KBM-7 (cell line): ENCODE results near the gene TRAF3.
"Not testable (repeated sequence)": the region's sequence is repeated elsewhere in the genome, so short reads cannot be mapped to it uniquely, and the experiment has no call there.

Source experiments
- DNase-seq: peaks from one replicate; pipeline ENCODE4 v3.0.0-alpha.2; 2015
- in situ Hi-C: fragments of 300-500 bp; cut with MboI; formaldehyde crosslinking; loops from 2 replicates; pipeline ENCODE4 v1.14.3; 2020; ENCODE audit warnings: low sequenced_read_pairs, low pct_unique_long_range_greater_than_20kb, mixed read lengths

TRAF3 gene

DNA sequence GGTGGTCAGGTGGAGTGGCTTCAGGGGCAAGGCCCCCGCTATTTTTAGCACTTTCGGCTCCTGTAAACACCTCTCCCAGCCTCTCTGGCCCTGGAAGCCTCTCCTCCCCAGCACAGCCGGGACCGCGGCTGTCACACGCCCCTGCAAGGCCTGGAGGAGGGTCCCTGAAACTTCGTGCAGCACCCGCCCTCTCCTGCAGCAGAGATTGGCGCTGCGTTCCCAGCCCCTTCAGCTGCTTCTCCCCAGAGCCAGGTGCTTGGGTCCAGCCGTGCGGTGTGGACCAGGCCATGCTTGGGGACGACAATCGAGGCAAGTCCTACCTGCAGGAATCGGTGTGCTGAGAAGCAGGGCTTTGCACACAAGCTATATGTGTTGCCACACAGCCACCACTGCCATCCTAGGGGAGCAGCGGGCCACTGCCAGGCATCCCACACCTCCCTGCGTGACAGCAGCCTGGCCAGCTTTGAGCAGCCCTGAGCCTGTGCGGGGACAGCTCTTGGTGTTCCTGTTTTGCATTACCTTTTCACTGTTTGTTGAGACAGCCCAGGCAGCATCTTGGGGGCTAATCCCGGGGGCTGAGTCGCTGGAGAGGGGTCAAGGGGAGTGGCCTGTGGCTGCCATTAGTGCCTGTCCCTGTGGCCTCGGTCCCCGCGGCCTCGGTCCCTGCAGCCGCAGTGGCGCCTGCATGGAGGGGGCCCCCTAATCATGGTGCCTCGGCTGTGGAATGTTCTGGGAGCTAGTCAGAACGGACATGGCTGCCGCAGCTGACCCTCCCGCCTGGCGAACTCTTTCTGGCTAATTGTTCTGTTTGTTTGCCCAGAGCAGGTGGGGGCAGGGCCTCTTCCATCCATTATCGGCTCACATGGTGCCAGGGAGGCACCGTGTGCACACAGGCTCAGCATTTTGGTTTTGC is 27.6 kb upstream of the TRAF3 start:
- in situ Hi-C loops: no loop called here
- DNase-seq: no peak

DNA sequence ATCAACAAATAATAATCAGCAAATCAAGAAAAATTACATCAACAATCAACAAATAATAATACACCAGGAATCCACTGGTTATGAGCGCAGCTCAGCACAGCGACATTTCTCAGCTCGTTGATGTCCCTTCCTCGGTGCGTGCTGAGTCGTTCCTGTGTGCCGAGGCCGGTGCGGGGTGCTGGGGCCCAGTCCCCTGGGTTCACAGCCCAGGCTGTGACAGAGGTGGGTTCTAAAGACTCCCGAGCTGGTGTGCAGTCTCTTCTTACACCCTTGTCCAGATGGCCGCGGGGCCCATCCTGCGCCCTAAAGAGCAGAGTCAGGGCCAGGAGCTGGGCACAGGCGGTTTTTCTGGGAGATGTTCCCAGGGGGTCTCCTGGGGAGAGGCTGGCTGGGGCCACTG is 26.9 kb upstream of the TRAF3 start:
- no peak for DNase-seq
- in situ Hi-C loops: no loop called here

DNA sequence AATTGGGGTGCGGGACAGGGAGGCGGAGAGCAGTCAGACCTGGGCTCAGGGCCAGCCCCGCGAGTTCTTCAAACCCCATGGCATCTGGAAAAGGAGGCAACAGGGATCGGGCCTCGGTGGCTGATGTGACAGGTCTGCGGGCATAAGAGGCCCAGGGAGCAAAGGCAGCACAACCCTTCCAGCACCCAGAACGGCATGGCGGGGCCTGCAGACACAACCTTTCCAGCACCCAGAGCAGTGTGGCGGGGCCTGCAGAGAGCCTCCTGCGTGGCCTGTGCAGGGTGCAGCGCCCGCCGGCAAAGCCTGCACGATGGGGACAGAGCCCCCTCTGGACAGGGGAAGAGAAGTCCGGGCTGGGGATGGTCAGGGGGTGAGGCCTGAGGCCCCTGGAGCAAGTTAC is 26.2 kb upstream of the TRAF3 start:
- no peak for DNase-seq
- in situ Hi-C loops: no loop called here

DNA sequence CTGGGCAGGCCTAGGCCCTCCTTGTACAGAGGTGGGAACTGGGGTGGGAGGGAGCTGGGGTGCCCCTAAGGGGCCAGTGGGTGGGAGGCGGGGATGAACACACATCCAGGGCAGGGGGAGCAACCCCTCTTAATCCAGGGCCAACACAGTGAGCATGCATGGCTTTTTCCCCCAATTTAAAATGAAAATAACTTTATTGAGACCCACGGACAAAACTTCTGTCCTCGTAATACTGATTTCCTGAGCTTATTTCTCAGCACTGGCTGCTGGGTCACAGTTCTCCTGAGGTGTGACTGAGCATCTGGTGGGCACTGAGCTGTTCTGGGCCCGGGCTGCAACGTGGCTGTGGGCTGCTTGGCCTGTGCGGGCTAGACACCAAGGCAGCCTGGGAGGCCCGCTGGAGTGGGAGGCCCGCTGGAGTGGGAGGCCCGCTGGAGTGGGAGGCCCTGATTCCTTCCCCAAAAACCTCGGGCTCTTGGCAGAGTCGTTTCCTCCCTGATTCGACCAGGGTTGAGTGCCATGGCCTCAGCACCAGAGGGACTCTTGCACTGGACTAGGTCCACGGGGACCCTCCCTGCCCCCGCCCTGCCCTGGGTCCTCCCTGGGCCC is 24.9 kb upstream of the TRAF3 start:
- no peak for DNase-seq
- in situ Hi-C loops: no loop called here

DNA sequence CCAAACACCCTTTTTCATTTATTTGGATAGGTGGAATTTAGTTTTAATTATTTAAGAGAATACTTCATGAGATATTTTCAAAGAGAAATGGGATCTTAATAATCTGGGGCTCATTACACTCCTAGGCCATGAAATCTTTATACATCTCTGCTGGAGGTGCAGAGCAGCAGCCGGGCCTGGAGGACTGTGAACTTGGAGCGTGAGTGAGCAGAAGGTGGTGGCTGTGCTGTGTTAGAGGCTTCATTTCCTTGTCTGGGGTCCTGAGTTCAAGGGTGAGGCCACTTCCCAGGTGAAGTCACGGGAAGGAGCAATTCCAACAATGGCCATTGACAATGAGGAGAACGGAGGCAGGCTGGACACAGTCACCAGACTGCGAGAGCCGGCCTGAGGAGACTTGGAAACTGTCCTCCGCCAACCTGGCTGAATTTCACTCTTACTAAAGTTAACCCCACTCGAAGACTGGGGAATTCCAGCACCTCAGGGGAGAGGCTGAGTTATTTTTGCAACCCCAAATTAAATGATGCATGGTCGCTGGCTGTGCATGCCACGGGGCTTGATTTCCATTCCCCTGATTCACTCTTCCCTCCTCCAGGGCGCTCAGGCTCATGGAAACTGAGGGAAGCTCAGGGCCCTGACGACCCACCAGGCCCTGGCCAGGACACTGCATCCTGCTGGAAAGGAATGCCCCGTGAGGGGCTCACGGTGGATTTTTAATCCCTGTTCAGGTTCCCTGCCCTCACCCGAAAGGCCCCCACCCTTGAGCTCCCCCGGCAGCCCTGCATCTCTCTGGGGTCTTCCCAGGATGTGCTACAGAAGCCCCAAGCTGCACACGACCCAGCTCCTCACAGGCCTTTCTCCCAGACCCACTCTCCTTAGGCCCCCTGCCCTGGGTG is 22.6 kb upstream of the TRAF3 start:
- no peak for DNase-seq
- in situ Hi-C loops: no loop called here

DNA sequence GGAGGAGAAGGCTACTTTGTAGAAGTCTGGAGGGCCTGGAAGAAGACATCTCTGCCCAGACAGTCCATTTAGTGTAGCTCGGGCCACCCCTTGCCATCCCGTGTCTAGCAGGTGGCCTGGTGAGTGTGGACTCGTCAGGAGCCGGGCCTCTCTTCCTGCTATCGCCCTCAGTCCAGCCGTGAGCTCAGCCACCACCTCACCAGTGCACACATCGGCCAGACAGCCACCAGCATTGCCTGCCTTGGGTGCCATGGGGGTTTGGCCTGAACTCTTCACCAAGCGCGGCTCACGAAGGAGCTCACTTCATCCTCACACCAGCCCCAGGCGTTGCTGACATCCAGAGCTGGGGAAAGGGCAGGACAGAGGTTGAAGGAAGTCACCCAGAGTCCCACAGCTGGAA is 19.6 kb upstream of the TRAF3 start:
- no peak for DNase-seq
- in situ Hi-C loops: no loop called here

DNA sequence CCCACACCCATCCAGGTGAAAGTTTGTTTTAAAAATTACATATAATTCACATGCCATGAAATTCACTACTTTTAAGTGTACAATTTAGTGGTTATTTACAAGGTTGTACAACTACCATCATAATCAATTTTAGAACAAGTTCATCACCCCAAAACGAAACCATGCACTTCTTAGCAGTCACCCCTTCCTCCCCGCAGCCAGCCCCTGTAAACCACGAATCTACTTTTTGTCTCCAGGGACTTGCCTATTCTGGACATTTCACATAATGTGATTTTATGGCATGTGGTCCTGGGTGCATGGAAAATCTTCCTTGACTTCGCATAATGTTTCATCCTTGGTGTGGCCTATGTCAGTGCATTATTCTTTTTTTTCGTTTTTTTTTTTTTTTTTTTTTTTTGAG is 19.2 kb upstream of the TRAF3 start:
- in situ Hi-C loops: no loop called here
- no peak for DNase-seq

DNA sequence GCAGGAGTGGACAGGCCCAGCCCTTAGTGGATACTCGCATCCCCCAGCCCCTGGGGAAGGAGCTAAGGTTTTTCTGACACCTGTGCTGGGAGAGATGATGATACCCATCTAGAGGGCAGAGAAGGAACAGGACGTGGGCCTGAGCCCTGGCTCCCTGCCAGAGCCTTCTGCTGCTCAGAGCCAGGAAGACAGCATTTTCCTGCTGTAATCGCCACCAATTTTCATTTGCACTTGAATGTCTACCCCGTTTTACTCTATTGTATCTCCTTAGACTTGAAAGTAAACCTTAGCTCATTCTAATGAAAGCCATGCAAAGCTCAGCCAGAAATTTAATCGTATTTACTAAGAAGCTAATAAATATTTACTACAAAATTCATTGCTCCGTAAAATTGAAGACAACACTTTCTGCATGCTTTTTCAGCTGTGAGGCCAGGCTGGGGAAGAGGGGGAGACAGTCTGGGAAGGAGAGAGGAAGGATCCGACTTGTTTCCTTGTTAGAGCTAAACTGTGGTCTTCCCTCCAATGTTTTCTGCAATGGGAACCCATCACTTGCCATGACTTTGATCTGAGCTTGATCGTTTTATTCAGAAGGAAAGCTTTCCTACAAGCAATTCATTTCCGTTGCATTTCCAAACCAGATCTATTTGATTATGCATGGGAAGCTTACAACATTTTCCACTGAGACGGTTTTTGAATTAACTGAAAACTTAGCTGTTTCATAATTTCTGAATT is 17.6 kb upstream of the TRAF3 start:
- in situ Hi-C loops: no loop called here

DNA sequence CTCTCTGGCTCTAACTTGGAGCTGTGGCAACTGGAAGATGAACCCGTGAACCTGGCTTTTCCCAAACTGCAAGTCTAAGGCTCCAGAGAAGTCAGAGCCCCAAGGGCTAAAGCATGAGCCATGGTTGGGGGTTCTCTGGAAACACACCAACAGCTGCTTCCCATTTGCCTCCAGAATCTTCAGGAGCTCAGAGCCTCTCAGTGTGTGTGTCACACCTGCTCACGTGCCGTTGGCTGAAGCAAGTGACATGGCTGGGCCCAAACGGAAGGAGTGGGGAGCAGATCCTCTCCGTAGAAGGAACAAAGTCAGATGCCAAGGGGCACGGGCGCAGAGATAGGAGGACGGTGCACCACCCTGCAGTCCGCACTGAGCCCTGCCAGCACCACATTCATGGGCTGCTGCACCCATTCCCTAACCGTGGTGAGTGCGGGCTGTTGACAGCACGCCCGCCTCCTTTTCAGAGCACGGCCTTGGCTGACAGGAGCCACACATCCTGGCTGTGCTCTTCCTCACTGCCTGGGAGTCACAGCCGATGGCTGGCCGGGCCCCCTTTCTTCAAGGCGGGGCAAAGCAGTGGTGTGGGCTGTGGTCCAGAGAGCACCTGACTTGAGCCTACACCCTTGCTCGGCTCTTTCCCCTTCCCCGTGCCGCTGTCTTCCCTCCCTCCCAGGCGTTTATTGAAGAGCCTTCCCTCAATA is 16.6 kb upstream of the TRAF3 start:
- DNase-seq: no peak
- in situ Hi-C loops: no loop called here

More for the DNA sequence above, 17.6 kb upstream of the TRAF3 start:
- no peak for DNase-seq

DNA sequence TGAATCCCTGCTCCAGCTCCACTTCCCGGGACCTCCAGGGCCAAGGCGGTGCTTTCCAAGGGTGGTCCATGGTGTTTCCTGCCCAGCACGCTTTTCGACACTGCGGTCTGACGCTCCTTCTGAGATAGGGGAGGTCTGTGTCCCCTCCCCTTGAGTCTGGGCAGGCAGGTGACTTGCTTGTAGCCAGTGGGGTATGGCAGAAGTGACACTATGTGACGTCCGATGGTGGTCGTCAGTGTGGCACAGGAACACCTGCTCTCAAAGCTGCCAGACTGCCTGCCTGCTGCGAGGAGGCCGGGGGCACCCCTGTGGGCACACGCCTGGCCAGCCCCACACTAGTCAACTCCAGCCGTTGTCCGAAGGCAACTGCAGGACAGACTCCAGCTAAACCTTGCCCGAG is 16.0 kb upstream of the TRAF3 start:
- in situ Hi-C loops: no loop called here

DNA sequence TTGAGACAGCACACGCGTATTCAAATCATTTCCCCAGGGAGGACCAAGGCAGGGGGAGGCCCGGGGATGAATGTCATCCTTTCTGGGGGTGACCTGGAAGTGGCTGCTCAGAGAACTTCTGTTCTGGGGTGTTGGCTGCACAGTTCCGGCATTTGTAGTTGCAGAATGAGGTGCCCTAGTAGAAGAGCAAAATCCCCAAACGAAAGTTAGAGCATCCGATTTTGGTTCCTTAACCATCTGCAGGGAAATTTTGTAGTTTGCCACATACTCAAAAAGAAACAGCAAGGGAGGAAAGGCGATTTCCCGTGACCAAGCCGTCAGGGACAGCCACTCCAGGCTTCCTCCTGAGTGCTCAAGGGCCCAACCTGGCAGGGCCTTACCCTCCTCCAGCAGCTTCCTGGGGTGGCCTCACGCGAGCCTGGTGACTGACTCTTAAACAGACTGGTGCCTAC is 13.0 kb upstream of the TRAF3 start:
- in situ Hi-C loops: no loop called here

More for the DNA sequence above, 16.0 kb upstream of the TRAF3 start:
- no peak for DNase-seq

DNA sequence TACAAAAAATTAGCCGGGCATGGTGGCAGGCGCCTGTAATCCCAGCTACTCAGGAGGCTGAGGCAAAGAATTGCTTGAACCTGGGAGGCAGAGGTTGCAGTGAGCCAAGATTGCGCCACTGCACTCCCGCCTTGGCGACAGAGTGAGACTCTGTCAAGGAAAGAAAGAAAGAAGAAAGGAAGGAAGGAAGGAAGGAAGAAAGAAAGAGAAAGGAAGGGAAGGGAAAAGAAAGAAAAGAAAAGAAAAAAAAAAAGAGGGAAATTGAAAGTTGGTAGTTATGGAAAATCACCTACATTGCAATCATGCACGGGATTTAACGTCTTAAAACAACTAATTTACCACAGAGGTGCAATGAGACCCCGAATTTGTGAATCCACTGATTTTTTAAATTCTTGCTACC is 11.5 kb upstream of the TRAF3 start:
- in situ Hi-C loops, DNase-seq: not testable (repeated sequence)

More for the DNA sequence above, 13.0 kb upstream of the TRAF3 start:
- no peak for DNase-seq

DNA sequence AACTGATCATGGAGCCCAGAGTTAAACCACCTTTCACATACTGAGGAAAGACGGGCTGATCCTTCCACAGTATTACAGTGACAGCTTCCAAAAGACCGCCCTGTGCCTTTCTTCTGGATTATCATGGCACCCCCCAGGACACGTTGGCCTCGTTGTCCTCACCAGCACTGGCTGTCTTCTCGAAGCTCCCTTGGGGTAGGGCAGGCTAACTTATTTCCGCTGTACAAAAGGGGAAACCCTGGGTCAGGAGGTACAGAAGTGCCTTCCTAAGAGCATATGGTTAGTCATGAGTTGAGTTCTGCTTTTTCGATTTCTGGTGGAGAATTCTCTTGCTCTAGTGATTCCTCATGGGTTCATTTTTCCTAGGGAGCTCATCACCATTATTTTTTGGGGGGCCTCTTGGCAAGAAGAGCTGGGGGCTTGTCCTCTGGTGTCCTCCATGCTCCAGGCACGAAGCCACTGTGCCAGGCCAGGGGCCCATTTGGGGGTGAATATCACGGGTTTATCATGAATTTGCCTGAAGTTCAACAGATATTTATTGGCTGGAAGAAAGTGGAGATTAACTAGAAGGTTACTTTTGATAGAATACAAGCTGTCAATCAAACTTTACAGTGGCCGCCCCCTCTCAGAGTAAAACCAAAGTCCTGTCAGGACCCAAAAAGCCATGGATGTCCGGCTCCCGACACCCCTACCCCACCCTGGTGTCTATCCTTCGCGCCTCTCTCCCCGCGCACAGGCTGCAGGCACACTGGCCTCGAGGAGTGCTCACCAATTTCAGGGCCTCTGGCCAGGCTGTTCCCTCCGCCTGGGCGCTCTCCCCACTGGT is 8.8 kb upstream of the TRAF3 start:
- peak; percentile 73 for DNase-seq
- in situ Hi-C loops: no loop called here

DNA sequence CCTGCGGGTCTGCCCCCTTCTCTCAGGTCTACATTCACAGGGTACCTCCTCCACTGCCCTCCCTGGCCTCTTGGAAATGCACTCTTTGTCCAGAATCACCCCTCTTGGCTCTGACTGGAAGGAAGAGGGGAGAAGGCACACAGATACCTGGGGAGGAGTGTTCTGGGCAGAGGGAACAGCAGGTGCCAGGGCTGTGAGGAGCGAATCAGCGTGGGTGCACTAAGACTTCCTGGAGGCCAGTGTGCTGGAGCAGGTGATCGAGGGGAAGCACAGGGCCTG is 8.3 kb upstream of the TRAF3 start:
- in situ Hi-C loops: no loop called here
- DNase-seq: no peak

DNA sequence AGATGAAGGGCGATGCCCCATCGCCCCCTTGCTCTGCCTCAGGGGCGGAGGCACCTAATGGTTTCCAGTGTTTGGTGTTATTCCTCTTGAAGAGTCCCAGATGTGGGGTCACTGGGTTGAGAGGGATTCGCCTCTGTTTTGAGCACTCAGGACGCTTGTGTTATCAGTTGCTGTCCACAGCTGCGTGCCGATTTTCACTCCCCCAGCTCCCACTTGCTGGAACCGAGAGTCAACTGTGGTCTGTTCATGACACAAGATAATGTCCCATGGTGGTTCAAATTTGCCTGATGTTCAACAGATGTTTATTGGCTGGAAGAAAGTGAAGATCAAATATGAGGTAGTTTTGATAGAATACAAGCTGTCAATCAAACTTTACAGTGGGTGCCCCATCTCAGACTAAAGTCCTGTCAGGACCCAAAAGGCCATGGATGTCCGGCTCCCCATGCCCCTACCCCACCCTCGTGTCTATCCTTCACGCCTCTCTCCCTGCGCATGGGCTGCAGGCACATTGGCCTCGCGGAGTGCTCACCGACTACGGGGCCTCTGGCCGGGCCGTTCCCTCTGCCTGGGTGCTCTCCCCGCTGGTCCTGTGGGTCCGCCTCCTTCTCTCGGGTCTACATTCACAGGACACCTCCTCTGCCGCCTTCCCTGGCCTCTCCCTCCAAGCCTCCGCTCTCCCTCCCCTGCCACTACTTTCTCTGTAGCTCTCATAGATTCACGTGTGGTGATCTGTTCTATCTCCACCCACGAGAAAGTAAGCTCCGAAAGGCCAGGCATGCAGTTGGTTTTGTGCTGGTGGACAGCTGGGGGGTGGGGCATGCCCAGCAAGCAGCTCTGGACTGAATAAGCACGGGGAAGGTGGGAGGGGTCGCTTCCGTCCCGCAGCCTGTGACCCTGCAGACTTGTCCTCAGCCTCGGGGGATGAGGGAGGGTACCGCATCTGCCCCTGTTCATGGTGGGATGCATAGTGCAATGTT is 6.8 kb upstream of the TRAF3 start:
- in situ Hi-C loops: no loop called here
- no peak for DNase-seq

DNA sequence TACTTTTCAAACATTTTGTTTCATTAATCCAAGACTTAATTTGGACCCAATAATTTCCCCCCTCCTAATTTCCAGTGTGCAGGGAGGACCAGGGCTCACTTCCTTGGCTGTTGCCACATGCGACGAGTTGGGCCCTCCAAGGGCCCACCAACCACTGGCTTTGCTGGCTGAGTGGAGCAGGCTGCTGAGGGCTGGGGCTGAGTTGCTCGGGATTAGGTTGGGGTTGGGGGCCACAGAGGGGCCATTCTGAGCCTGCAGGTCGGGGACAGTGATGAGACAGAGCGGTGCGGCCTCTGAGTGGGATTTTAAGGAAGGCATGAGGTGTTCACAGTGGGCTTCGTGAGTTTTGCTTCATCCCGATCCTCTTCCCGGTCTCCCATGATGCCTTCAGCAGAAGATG is 6.1 kb upstream of the TRAF3 start:
- in situ Hi-C loops: no loop called here
- DNase-seq: no peak
